OCI-LY7 (cell line): ENCODE measurements around the gene HDGFL3. TPM values are rescaled to one million over a fixed set of nuclear protein-coding genes. Genes with fewer than 3 reads are reported as not detected.

Source experiments
- BruUV-seq: library from RNA; stranded (reverse); fragments of 400-500 nt; replicated peaks from 2 replicates; lab custom pipeline; 2021; lab: Mats Ljungman, UMichigan
- CTCF ChIA-PET: fragments of 300-600 bp; sonication (Branson Sonifier 250); formaldehyde crosslinking; loops from one replicate; lab custom pipeline; 2022; ENCODE audit warnings: antibody characterized with exemption; ENCODE audit not compliant: unreplicated experiment; lab: Charles Lee
- POLR2A ChIA-PET: fragments of 300-600 bp; sonication (Branson Sonifier 250); formaldehyde crosslinking; loops from one replicate; lab custom pipeline; 2022; ENCODE audit warnings: antibody characterized with exemption; lab: Charles Lee
- DNase-seq: peaks from one replicate; pipeline ENCODE4 v3.0.0-alpha.2; 2015; ENCODE audit warnings: low spot score
- H2AFZ ChIP-seq: fragments of 200-600 bp; sonication (generic), shearing (Covaris generic); 2 replicates; pipeline ENCODE4 v1.6.1; 2014; ENCODE audit warnings: mild to moderate bottlenecking, antibody characterized with exemption, low read length, moderate library complexity
- H3K27ac ChIP-seq: fragments of 200-600 bp; sonication (generic); 2 replicates; pipeline ENCODE4 v1.5.1; 2014; ENCODE audit warnings: mixed run types, low read depth, mild to moderate bottlenecking, moderate library complexity, low read length, inconsistent platforms; ENCODE audit not compliant: poor library complexity, severe bottlenecking
- H3K36me3 ChIP-seq: fragments of 200-600 bp; sonication (generic); 2 replicates; pipeline ENCODE4 v1.6.1; 2014; ENCODE audit warnings: mild to moderate bottlenecking, antibody characterized with exemption, low read length, moderate library complexity, mixed read lengths; ENCODE audit not compliant: insufficient read depth
- H3K4me1 ChIP-seq: fragments of 200-600 bp; sonication (generic); 2 replicates; pipeline ENCODE4 v1.5.1; 2014; ENCODE audit warnings: mild to moderate bottlenecking, low read length; ENCODE audit not compliant: insufficient read depth, poor library complexity, severe bottlenecking
- H3K4me2 ChIP-seq: fragments of 200-600 bp; sonication (generic); 2 replicates; pipeline ENCODE4 v1.6.1; 2014; ENCODE audit warnings: mild to moderate bottlenecking, low read length
- H3K4me3 ChIP-seq: fragments of 200-600 bp; sonication (generic); 2 replicates; pipeline ENCODE4 v1.5.1; 2014; ENCODE audit warnings: mild to moderate bottlenecking, low read depth, low read length; ENCODE audit not compliant: poor library complexity, severe bottlenecking
- H3K79me2 ChIP-seq: fragments of 200-600 bp; sonication (generic); 2 replicates; pipeline ENCODE4 v1.6.1; 2016; ENCODE audit warnings: low read depth, mild to moderate bottlenecking, low read length, moderate library complexity, mixed read lengths; ENCODE audit not compliant: insufficient read depth
- H3K9me2 ChIP-seq: fragments of 200-600 bp; sonication (generic); 2 replicates; pipeline ENCODE4 v1.6.1; 2016; ENCODE audit warnings: mild to moderate bottlenecking, low read length, mixed read lengths; ENCODE audit not compliant: insufficient read depth
- H3K9me3 ChIP-seq: fragments of 200-600 bp; sonication (generic); 2 replicates; pipeline ENCODE4 v1.6.1; 2014; ENCODE audit warnings: mild to moderate bottlenecking, mixed run types, low read length, mixed read lengths
- H4K20me1 ChIP-seq: fragments of 200-600 bp; sonication (generic); 2 replicates; pipeline ENCODE4 v1.6.1; 2014; ENCODE audit warnings: mild to moderate bottlenecking, antibody characterized with exemption, low read length, moderate library complexity, mixed read lengths; ENCODE audit not compliant: insufficient read depth
- EZH2phosphoT487 ChIP-seq: fragments of 200-600 bp; sonication (generic); IDR thresholded peaks from 2 replicates; pipeline ENCODE4 v1.6.1; 2018; ENCODE audit warnings: low read depth, borderline replicate concordance, mild to moderate bottlenecking, mixed run types, antibody characterized with exemption, low read length, moderate library complexity, mixed read lengths
- intact Hi-C: fragments of 100-400 bp; cut with micrococcal nuclease; formaldehyde crosslinking; loops from one replicate; pipeline ENCODE4 v1.10.0; 2022; ENCODE audit not compliant: unreplicated experiment
- total RNA-seq, 2 experiments: library from RNA; depleted of rRNA in 1 of 2; stranded (reverse); fragments of >200 nt in 1 of 2; shearing (Covaris generic) in 1 of 2; gene quantifications; 2 replicates each; pipeline ENCODE4 v1.2.3, GENCODE V29; 2014 to 2022
- TF ChIP-seq, protein P1 (sequence below): fragments of 200-600 bp; sonication (generic); conservative IDR thresholded peaks from 2 replicates; pipeline ENCODE4 v1.5.1; 2014; ENCODE audit warnings: mild to moderate bottlenecking, antibody characterized with exemption, low read length, moderate library complexity, mixed read lengths

The HDGFL3 gene
- total RNA-seq, 2 experiments from 2014 or later, result 29.3 to 74.4 TPM

DNA sequence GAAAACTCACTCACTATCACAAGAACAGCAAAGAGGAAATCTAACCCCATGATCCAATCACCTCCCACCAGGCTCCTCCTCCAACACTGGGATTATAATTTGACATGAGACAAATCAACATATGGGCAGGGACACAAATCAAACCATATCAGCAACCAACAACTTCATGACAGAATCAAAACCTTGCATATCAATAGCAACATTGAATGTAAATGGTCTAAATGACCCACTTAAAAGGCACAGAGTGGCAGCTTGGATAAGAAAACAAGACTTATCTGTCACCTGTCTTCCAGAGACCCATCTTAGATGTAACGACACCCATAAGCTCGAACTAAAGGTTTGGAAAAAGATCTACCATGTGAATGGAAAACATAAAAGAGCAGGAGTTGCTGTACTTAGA is 40.8 kb downstream of the HDGFL3 start:
- no peaks in the 10 kb centered on the region for H3K9me3 ChIP-seq
- ChIA-PET POLR2A (interaction anchor here (1.2 kb wide), 1 partner anchor 28 kb away, joined by 4 read pairs; no protein-coding TSS in a partner anchor), CTCF (no interaction called here)
- no peaks in the 10 kb centered on the region for H3K9me2 ChIP-seq
- peaks cover 10% of the 10 kb centered on the region; the same call in 1 of the 2 replicates for H3K79me2 ChIP-seq
- no peak overlapping the region for H3K27ac ChIP-seq
- no TSS peak for BruUV-seq
- intact Hi-C loops, result no loop called here
- TF ChIP-seq, protein P1, sequence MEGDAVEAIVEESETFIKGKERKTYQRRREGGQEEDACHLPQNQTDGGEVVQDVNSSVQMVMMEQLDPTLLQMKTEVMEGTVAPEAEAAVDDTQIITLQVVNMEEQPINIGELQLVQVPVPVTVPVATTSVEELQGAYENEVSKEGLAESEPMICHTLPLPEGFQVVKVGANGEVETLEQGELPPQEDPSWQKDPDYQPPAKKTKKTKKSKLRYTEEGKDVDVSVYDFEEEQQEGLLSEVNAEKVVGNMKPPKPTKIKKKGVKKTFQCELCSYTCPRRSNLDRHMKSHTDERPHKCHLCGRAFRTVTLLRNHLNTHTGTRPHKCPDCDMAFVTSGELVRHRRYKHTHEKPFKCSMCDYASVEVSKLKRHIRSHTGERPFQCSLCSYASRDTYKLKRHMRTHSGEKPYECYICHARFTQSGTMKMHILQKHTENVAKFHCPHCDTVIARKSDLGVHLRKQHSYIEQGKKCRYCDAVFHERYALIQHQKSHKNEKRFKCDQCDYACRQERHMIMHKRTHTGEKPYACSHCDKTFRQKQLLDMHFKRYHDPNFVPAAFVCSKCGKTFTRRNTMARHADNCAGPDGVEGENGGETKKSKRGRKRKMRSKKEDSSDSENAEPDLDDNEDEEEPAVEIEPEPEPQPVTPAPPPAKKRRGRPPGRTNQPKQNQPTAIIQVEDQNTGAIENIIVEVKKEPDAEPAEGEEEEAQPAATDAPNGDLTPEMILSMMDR, result no peak
- TF ChIP-seq EZH2phosphoT487, result no peak
- peaks cover 8% of the 10 kb centered on the region; the same call in 1 of the 2 replicates for H3K36me3 ChIP-seq
- no peak for DNase-seq
- H3K4me1 ChIP-seq, result no peaks in the 10 kb centered on the region
- no peak overlapping the region for H2AFZ ChIP-seq
- no peak overlapping the region for H3K4me2 ChIP-seq
- H3K4me3 ChIP-seq, result no peak overlapping the region
- H4K20me1 ChIP-seq, result no peaks in the 10 kb centered on the region

DNA sequence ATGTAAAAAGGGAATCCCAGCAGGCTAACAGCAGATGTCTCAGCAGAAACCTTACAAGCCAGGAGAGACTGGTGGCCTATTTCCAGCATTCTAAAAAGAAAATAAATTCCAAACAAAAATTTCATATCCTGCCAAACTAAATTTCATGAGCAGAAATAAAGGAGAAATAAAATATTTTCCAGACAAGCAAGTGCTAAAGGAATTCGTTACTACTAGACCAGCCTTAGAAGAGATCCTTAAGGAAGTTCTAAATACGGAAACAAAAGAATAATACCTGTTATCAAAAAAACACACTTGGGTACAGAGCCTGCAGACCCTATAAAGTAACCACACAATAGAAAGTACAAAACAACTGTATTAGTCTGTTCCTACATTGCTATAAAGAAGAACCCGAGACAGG is 41.4 kb downstream of the HDGFL3 start:
- Histone ChIP-seq H2AFZ (no peak overlapping the region), H3K4me2 (no peak overlapping the region), H3K9me3 (no peaks in the 10 kb centered on the region), H3K4me1 (no peaks in the 10 kb centered on the region), H3K27ac (no peak overlapping the region), H3K4me3 (no peak overlapping the region), H4K20me1 (no peaks in the 10 kb centered on the region), H3K79me2 (peaks cover 10% of the 10 kb centered on the region; the same call in 1 of the 2 replicates), H3K36me3 (peaks cover 8% of the 10 kb centered on the region; the same call in 1 of the 2 replicates), H3K9me2 (no peaks in the 10 kb centered on the region)
- no TSS peak for BruUV-seq
- intact Hi-C loops, result no loop called here
- ChIA-PET POLR2A (no interaction called here), CTCF (no interaction called here)
- DNase-seq, result no peak
- TF ChIP-seq, protein P1, result no peak
- TF ChIP-seq EZH2phosphoT487, result no peak

DNA sequence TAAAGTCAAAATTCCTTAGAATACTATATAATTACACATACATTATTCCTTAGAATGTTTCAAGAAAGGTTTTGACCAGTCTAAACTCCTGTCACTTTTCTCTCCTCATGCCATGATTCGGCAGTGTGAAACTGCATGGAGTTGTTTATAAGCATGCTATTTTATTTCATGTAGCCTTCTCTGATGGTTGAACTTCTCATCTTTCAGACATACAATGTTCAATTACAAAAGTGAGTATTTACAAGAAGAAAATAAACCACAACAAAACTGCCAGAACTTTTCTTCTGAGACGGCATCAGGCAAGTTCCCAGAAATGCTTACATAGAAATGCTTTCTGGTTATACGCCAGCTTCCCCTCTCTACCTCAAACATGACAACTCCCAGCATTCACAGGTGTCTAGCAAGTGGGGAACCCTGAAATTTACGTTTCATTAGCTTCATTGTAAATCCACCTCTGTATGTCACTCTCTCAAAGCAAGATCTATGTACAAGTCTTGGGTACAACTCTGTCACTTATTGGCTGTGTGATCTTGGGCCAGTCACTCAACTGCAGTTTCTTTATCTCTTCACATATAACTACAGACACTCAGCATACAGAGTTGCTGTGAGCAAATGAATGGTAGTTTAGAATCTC is 42.7 kb downstream of the HDGFL3 start:
- Histone ChIP-seq H4K20me1 (no peaks in the 10 kb centered on the region), H3K27ac (no peak overlapping the region), H3K9me3 (no peaks in the 10 kb centered on the region), H3K4me1 (no peaks in the 10 kb centered on the region), H3K79me2 (peaks cover 10% of the 10 kb centered on the region; the same call in 1 of the 2 replicates), H3K4me3 (no peak overlapping the region), H2AFZ (no peak overlapping the region), H3K36me3 (peaks cover 8% of the 10 kb centered on the region; the same call in 1 of the 2 replicates), H3K9me2 (no peaks in the 10 kb centered on the region), H3K4me2 (no peak overlapping the region)
- intact Hi-C loops, result no loop called here
- ChIA-PET POLR2A (interaction anchor here (0.5 to 1.0 kb wide), 2 partner anchors 10 to 30 kb away, joined by 3 read pairs; no protein-coding TSS in a partner anchor), CTCF (no interaction called here)
- TF ChIP-seq, protein P1, result no peak
- TF ChIP-seq EZH2phosphoT487, result no peak
- no peak for DNase-seq
- BruUV-seq, result no TSS peak
